Esophagus (tissue), 2 donors: ENCODE results near the gene CARD19. TPM values are rescaled to one million over a fixed set of nuclear protein-coding genes. Genes with fewer than 3 reads are reported as not detected.

Experiments used
- H3K27ac ChIP-seq, 2 donors: one replicate each; pipeline ENCODE4 v1.5.1; 2013; ENCODE audit warnings: low read depth in 2 of 2, mild to moderate bottlenecking in 2 of 2, inconsistent platforms in 1 of 2, low read length in 1 of 2, moderate library complexity in 1 of 2
- H3K27me3 ChIP-seq, 2 donors: one replicate each; pipeline ENCODE4 v1.6.1; 2013; ENCODE audit warnings: low read length in 2 of 2, control low read depth in 1 of 2, mild to moderate bottlenecking in 1 of 2; ENCODE audit not compliant: insufficient read depth in 2 of 2, control insufficient read depth in 1 of 2
- H3K36me3 ChIP-seq, 2 donors: one replicate each; pipeline ENCODE4 v1.6.1; 2013; ENCODE audit warnings: low read length in 1 of 2; ENCODE audit not compliant: control insufficient read depth in 2 of 2, insufficient read depth in 2 of 2
- H3K4me1 ChIP-seq, 2 donors: one replicate each; pipeline ENCODE4 v1.6.1; 2013; ENCODE audit warnings: low read length in 1 of 2; ENCODE audit not compliant: control insufficient read depth in 2 of 2, insufficient read depth in 2 of 2
- H3K4me3 ChIP-seq, 2 donors: one replicate each; pipeline ENCODE4 v1.5.1; 2013; ENCODE audit warnings: low read length in 2 of 2, mild to moderate bottlenecking in 2 of 2, low read depth in 1 of 2, moderate library complexity in 1 of 2
- H3K9me3 ChIP-seq, 2 donors: one replicate each; pipeline ENCODE4 v1.6.1; 2013; ENCODE audit warnings: mild to moderate bottlenecking in 2 of 2, low read depth in 1 of 2, low read length in 1 of 2, moderate library complexity in 1 of 2; ENCODE audit not compliant: control insufficient read depth in 2 of 2, insufficient read depth in 1 of 2
- WGBS, 2 donors: extraction: QIAGEN DNeasy Blood & Tissue Kit; methylation state at CpG; one replicate each; pipeline ENCODE4 v1.1.7; 2013; 5-methylcytosine and 5-hydroxymethylcytosine counted together
- polyA plus RNA-seq, 2 donors: library from polyadenylated mRNA; stranded (reverse); fragments of 200-250 nt; gene quantifications; one replicate each; pipeline ENCODE4 v1.2.3, GENCODE V29; 2013
- donor health status: healthy with polysubstance abuse.
- donor health status: Bipolar disorder and iron deficiency.

CARD19 gene
- polyA plus RNA-seq, 2 donors: 19.6 to 30.7 TPM

GRCh38 chr9:93125331-93125894 is 29.4 kb downstream of the CARD19 start:
- no peak overlapping the region for H3K27ac ChIP-seq
- WGBS, 2 donors: 87 to 93% methylated on average over 10 of the region's 10 CpGs
- no peaks in the 10 kb centered on the region for H3K9me3 ChIP-seq
- no peak overlapping the region for H3K4me3 ChIP-seq
- H3K36me3 ChIP-seq: peaks cover 4 to 14% of the 10 kb centered on the region in 2 donors
- H3K4me1 ChIP-seq: peaks cover 25 to 37% of the 10 kb centered on the region in 2 donors
- H3K27me3 ChIP-seq: no peaks in the 10 kb centered on the region

DNA sequence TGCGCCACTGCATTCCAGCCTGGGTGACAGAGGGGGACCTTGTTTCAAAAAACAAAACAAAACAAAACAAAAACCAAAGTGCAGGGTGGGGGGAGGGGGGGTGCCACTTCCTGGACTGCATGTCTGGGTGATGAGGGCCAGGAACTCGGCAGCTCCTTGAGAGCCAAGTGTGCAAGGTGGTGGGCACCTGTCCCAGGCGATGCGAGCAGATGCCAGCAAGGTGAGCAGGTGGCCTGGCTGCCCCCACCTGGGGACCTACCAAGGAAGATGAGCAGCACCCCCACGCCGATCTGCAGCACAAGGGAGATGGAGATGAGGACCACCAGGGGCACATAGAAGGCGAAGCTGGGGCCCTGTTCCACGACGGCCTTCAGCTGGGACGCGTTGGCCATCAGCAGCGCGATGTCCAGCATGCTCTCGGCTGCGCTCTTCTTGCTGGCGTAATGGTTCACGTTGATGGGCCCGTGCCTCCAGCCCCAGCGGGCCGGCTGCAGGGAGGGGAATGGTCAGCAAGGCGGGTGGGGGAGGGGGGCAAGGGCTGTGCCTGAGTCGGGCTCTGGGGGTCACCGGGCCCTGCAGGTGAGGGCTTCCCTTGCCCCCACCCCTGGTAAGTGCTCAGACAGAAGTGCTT is 30.2 kb downstream of the CARD19 start:
- Histone ChIP-seq H3K27me3 (no peaks in the 10 kb centered on the region), H3K4me1 (peaks cover 29 to 46% of the 10 kb centered on the region in 2 donors), H3K9me3 (no peaks in the 10 kb centered on the region), H3K27ac (peak overlapping the region in 1 of 2 donors; percentile 36), H3K36me3 (peaks cover 4 to 14% of the 10 kb centered on the region in 2 donors), H3K4me3 (no peak overlapping the region)
- 72 to 77% methylated on average over 23 of the region's 23 CpGs for WGBS, 2 donors

- Histone ChIP-seq H3K4me3 (no peak overlapping the region), H3K9me3 (no peaks in the 10 kb centered on the region), H3K27ac (peak overlapping the region; percentile 36 to 41), H3K36me3 (peaks cover 4 to 9% of the 10 kb centered on the region in 2 donors), H3K4me1 (peaks cover 33 to 47% of the 10 kb centered on the region in 2 donors), H3K27me3 (no peaks in the 10 kb centered on the region)
- WGBS, 2 donors: 29 to 41% methylated on average over 18 of the region's 18 CpGs
Measured at GRCh38 chr9:93126825-93127368, 30.9 kb downstream of the CARD19 start.

GRCh38 chr9:93127395-93127911 is 31.4 kb downstream of the CARD19 start:
- no peaks in the 10 kb centered on the region for H3K9me3 ChIP-seq
- peaks cover 38 to 52% of the 10 kb centered on the region in 2 donors for H3K4me1 ChIP-seq
- 46 to 54% methylated on average over 8 of the region's 8 CpGs for WGBS, 2 donors
- H3K27me3 ChIP-seq: no peaks in the 10 kb centered on the region
- H3K36me3 ChIP-seq: peaks cover 4 to 8% of the 10 kb centered on the region in 2 donors
- H3K27ac ChIP-seq: peak overlapping the region; percentile 36 to 41
- H3K4me3 ChIP-seq: no peak overlapping the region

- H3K9me3 ChIP-seq: no peaks in the 10 kb centered on the region
- H3K36me3 ChIP-seq: peaks cover 4 to 8% of the 10 kb centered on the region in 2 donors
- H3K27me3 ChIP-seq: no peaks in the 10 kb centered on the region
- peaks cover 39 to 58% of the 10 kb centered on the region in 2 donors for H3K4me1 ChIP-seq
- H3K4me3 ChIP-seq: no peak overlapping the region
- 75 to 83% methylated on average over 14 of the region's 14 CpGs for WGBS, 2 donors
- H3K27ac ChIP-seq: peak overlapping the region in 1 of 2 donors; percentile 36
Measured at GRCh38 chr9:93128011-93128714, 32.1 kb downstream of the CARD19 start.

DNA sequence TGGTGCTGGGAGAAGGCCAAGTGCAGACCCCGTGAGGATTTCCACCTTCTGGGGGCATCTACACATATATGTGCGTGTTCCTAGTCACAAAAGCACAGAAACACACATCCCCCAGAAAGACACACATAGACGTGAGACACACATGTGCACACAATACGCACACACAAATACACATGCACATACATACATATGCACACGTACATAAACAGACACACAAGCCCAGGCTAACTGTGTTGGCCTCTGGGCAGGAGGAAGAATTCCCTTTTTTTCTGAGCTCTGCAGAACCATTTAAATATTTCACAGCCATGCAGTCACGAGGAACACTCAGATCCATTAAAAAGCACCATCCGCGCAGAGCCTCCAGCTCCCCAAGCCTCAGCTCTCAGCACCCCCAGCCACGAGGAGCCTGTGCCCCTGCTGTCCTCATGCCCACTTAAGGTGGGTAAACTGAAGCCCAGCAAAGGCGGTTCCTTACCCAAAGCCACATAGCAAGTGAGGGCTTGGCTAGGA is 32.8 kb downstream of the CARD19 start:
- H3K27me3 ChIP-seq: no peaks in the 10 kb centered on the region
- WGBS, 2 donors: 65 to 79% methylated on average over 10 of the region's 10 CpGs
- peak overlapping the region in 1 of 2 donors; percentile 58 for H3K27ac ChIP-seq
- peaks cover 39 to 55% of the 10 kb centered on the region in 2 donors for H3K4me1 ChIP-seq
- no peak overlapping the region for H3K4me3 ChIP-seq
- no peaks in the 10 kb centered on the region for H3K9me3 ChIP-seq
- H3K36me3 ChIP-seq: peaks cover 4 to 5% of the 10 kb centered on the region in 2 donors

GRCh38 chr9:93129286-93129685 is 33.3 kb downstream of the CARD19 start:
- Histone ChIP-seq H3K4me1 (peaks cover 39 to 55% of the 10 kb centered on the region in 2 donors), H3K36me3 (peaks cover 4 to 5% of the 10 kb centered on the region in 2 donors), H3K27ac (peak overlapping the region in 1 of 2 donors; percentile 58), H3K4me3 (no peak overlapping the region), H3K27me3 (no peaks in the 10 kb centered on the region), H3K9me3 (no peaks in the 10 kb centered on the region)
- 49 to 60% methylated on average over 8 of the region's 8 CpGs for WGBS, 2 donors

GRCh38 chr9:93129691-93130500 is 33.9 kb downstream of the CARD19 start:
- no peak overlapping the region for H3K4me3 ChIP-seq
- H3K4me1 ChIP-seq: peaks cover 39 to 60% of the 10 kb centered on the region in 2 donors
- 50 to 66% methylated on average over 11 of the region's 11 CpGs for WGBS, 2 donors
- H3K27me3 ChIP-seq: no peaks in the 10 kb centered on the region
- H3K36me3 ChIP-seq: peaks cover 0 to 1% of the 10 kb centered on the region in 2 donors
- peak overlapping the region in 1 of 2 donors; percentile 59 for H3K27ac ChIP-seq
- H3K9me3 ChIP-seq: no peaks in the 10 kb centered on the region
